Lung (tissue), 16 donors: ENCODE results near the gene NFYC. TPM values are rescaled to one million over a fixed set of nuclear protein-coding genes. Genes with fewer than 3 reads are reported as not detected.

ENCODE experiments used
- ATAC-seq: fragments of 200-7000 bp; cut with Tn5 transposase; one replicate; pipeline ENCODE4 v1.9.1; 2020; ENCODE audit warnings: moderate number of reproducible peaks; ENCODE audit not compliant: insufficient read depth, low FRiP score
- DNase-seq, 3 donors: peaks; one replicate each; pipeline ENCODE4 v3.0.0-alpha.2; 2013 to 2017
- H3K27ac ChIP-seq, 2 donors: one replicate each; pipeline ENCODE4 v1.5.1; 2013; ENCODE audit warnings: mild to moderate bottlenecking in 2 of 2, moderate library complexity in 2 of 2, control low read depth in 1 of 2, inconsistent platforms in 1 of 2, low read depth in 1 of 2, low read length in 1 of 2
- H3K27me3 ChIP-seq, 3 donors: one replicate each; pipeline ENCODE4 v1.5.1; 2013; ENCODE audit warnings: low read length in 2 of 3; ENCODE audit not compliant: control insufficient read depth in 3 of 3, insufficient read depth in 3 of 3
- H3K36me3 ChIP-seq, 4 donors: one replicate each; pipeline ENCODE4 v1.5.1; 2013; ENCODE audit warnings: low read length in 4 of 4, mild to moderate bottlenecking in 1 of 4, moderate library complexity in 1 of 4; ENCODE audit not compliant: control insufficient read depth in 4 of 4, insufficient read depth in 4 of 4
- H3K4me1 ChIP-seq, 5 donors: one replicate each; pipeline ENCODE4 v1.5.1; 2013; ENCODE audit warnings: low read length in 5 of 5, mild to moderate bottlenecking in 2 of 5, moderate library complexity in 1 of 5; ENCODE audit not compliant: control insufficient read depth in 5 of 5, insufficient read depth in 5 of 5
- H3K4me3 ChIP-seq: one replicate; pipeline ENCODE4 v1.5.1; 2013; ENCODE audit warnings: mild to moderate bottlenecking, control low read depth, moderate library complexity
- H3K9ac ChIP-seq, 2 donors: one replicate each; pipeline ENCODE4 v1.5.1; 2013; ENCODE audit warnings: low read length in 2 of 2, control low read depth in 1 of 2; ENCODE audit not compliant: insufficient read depth in 1 of 2
- H3K9me3 ChIP-seq, 4 donors: one replicate each; pipeline ENCODE4 v1.5.1; 2013; ENCODE audit warnings: low read length in 3 of 4, mild to moderate bottlenecking in 1 of 4, moderate library complexity in 1 of 4; ENCODE audit not compliant: control insufficient read depth in 4 of 4, insufficient read depth in 3 of 4
- CTCF ChIP-seq: IDR thresholded peaks from 2 replicates; pipeline ENCODE4 v1.5.1; 2012; ENCODE audit warnings: mild to moderate bottlenecking; ENCODE audit errors: control extremely low read depth, extremely low read depth
- WGBS, 2 donors: extraction: QIAGEN DNeasy Blood & Tissue Kit; methylation state at CpG; one replicate each; pipeline ENCODE4 v1.1.7; 2013; 5-methylcytosine and 5-hydroxymethylcytosine counted together
- long read RNA-seq, 5 donors: transcript quantifications; one replicate each; lab custom pipeline, GENCODE V29; 2026
- polyA plus RNA-seq, 2 donors: library from polyadenylated mRNA; stranded (reverse); fragments of 200-250 nt; gene quantifications; one replicate each; pipeline ENCODE4 v1.2.1, GENCODE V29; 2013
- total RNA-seq, 2 donors: library from RNA; depleted of rRNA in 1 of 2; stranded (reverse); fragments of >200 nt in 1 of 2; gene quantifications; one replicate each; pipeline ENCODE4 v1.2.1, GENCODE V29; 2014 to 2021
- donor health status: control.
- donor health status: control.
- donor health status: Bipolar disorder and iron deficiency.
- donor health status: healthy.
- donor health status: DM: yes; HTN: yes; CAD: no.

NFYC gene
- 10 to 100 TPM; 56.1 to 69.5 TPM for total RNA-seq
- polyA plus RNA-seq, result 10 to 100 TPM; 28.6 to 44.5 TPM
- long read RNA-seq, donor 1, transcript NFYC-213 (10 exons, 1,950 nt), result major isoform, 13 of 29 reads
- long read RNA-seq, donor 1, transcript NFYC-216 (6 exons, 943 nt), result minor isoform, 5 of 29 reads
- long read RNA-seq, donor 1, partial matches to known transcripts, result 8 of 29 reads
- long read RNA-seq, donor 1, other reads (novel, unspliced or antisense), result 0 of 29 reads
- long read RNA-seq, donor 2, partial matches to known transcripts, result 0 of 6 reads
- long read RNA-seq, donor 2, other reads (novel, unspliced or antisense), result 0 of 6 reads
- long read RNA-seq, donor 3, partial matches to known transcripts, result 0 of 10 reads
- long read RNA-seq, donor 3, other reads (novel, unspliced or antisense), result 0 of 10 reads
- long read RNA-seq, donor 4, partial matches to known transcripts, result 0 of 6 reads
- long read RNA-seq, donor 4, other reads (novel, unspliced or antisense), result 0 of 6 reads
- long read RNA-seq, donor 5, transcript NFYC-213 (10 exons, 1,950 nt), result major isoform, 17 of 28 reads
- long read RNA-seq, donor 5, partial matches to known transcripts, result 7 of 28 reads
- long read RNA-seq, donor 5, other reads (novel, unspliced or antisense), result 0 of 28 reads

- H3K27ac ChIP-seq, result peak within 1 kb of the TSS; percentile 95 to 99
- H3K4me3 ChIP-seq, result peak within 1 kb of the TSS; percentile 74
- ATAC-seq (peak; percentile 94), DNase-seq (peak; percentile 98 to 100 (median 99))
- H3K27me3 ChIP-seq, result no peaks in the 10 kb centered on the region
- H3K9me3 ChIP-seq, result no peaks in the 10 kb centered on the region
- peaks cover 0 to 2% (median 0%) of the 10 kb centered on the region in 4 donors for H3K36me3 ChIP-seq
- no peak for TF ChIP-seq CTCF
- WGBS, 2 donors, result 0% methylated on average over 74 to 84 of the region's 84 CpGs
- H3K9ac ChIP-seq, result peak within 1 kb of the TSS; percentile 72 to 87
- peaks cover 0 to 27% (median 2%) of the 10 kb centered on the region in 5 donors for H3K4me1 ChIP-seq
Measured at GRCh38 chr1:40691538-40692428, at the start of gene NFYC. NFYC (plus strand) TSS chr1:40691704; CDS start chr1:40738844, 47,140 bp downstream.

DNA sequence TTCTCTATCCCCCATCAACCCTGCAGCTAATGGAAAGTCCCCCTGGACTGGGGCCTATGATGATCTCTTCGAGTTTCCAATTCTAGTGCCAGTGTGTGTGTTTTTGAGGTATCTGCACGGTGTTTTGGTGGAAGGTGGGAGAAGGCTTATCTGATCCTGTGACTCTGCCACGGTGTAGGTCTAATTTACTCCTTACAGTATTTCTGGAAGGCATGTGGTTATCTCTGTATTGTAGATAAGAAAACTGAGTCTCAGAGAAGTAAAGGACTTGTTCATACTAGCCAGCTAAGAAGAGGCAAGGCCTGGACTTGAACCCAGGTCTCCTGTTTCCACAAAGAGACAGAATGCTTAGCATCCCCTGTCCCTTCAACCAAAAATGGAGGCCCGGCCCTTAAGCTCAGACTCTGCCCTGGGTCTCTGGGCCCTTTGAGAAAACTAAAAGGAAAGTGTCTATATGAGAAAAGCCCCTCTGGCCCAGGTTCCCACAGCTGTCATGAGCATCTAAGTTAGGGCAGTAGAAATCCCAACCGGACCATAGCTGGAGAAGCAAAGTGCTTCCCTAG, 46.3 kb upstream of the NFYC start:
- Histone ChIP-seq H3K27me3 (no peaks in the 10 kb centered on the region), H3K4me3 (no peak overlapping the region), H3K4me1 (peaks cover 0 to 5% (median 0%) of the 10 kb centered on the region in 5 donors), H3K9me3 (no peaks in the 10 kb centered on the region), H3K9ac (no peak overlapping the region), H3K27ac (no peak overlapping the region), H3K36me3 (no peaks in the 10 kb centered on the region)
- no peak for DNase-seq
- TF ChIP-seq CTCF, result no peak
- 87 to 88% methylated on average over 5 of the region's 5 CpGs for WGBS, 2 donors
- no peak for ATAC-seq

GRCh38 chr1:40646315-40646714, 45.2 kb upstream of the NFYC start:
- Histone ChIP-seq H3K9me3 (peaks cover 0 to 2% (median 0%) of the 10 kb centered on the region in 4 donors), H3K4me1 (peaks cover 0 to 5% (median 0%) of the 10 kb centered on the region in 5 donors), H3K4me3 (no peak overlapping the region), H3K27ac (no peak overlapping the region), H3K9ac (no peak overlapping the region), H3K27me3 (no peaks in the 10 kb centered on the region), H3K36me3 (no peaks in the 10 kb centered on the region)
- ATAC-seq, result no peak
- TF ChIP-seq CTCF, result no peak
- WGBS, 2 donors, result 73 to 85% methylated on average over 5 of the region's 5 CpGs
- no peak for DNase-seq
